ENCODE measurements around the gene RAB40AL.

The RAB40AL gene

DNA sequence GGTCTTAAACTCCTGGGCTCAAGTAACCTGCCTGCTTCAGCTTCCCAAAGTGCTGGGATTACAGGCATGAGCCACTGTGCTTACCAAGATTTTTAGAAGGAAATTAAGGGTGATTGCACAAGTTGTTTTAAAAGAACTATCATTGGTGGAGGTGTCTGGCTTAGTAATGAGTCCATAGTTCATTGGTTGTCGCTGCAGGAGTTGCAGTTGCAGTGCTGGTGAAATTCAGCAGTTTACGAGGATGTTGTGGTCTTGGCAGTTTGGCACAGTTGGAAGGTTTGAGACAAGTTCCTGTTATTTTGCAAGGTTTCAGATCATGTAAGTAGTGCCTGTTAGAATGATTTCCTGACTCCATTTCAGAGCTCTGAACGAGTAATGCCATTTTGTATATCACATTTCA lies 48.1 kb downstream of the RAB40AL start:
- FAIRE-seq, result no peak

Measured in A204.1 (cell line).